ENCODE data around the gene CDIP1. TPM values are rescaled to one million over a fixed set of nuclear protein-coding genes. Genes with fewer than 3 reads are reported as not detected.

CDIP1 gene
- total and polyA plus RNA-seq, 9 of the 15 experiments (the other 6 are each of a cell fraction or from before 2014, with no cell fraction given), result 0.29 TPM; not detected in 8

GRCh38 chr16:4513086-4513860 lies 25.3 kb downstream of the CDIP1 start:
- Histone ChIP-seq H3K27ac (ENCODE audit: extremely low read depth, low read depth, low read length) (no peak overlapping the region), H3K36me3 (ENCODE audit: control insufficient read depth, insufficient read depth, low read length) (peaks cover 47% of the 10 kb centered on the region; the same call in 2 of the 3 replicates), H4K20me1 (replicated peaks; ENCODE audit: control insufficient read depth, insufficient read depth, low read length) (0 out of 2 replicates have a peak, but pooled peaks cover 3% of the 10 kb centered on the region), H3K79me2 (ENCODE audit: control insufficient read depth, insufficient read depth, low read length) (no peaks in the 10 kb centered on the region), H3K27me3 (ENCODE audit: control insufficient read depth in 2 of 2, insufficient read depth in 2 of 2, low read length in 2 of 2) (no peaks in the 10 kb centered on the region), H3K4me1 (replicated peaks in 1 of 2; ENCODE audit: control insufficient read depth in 2 of 2, insufficient read depth in 2 of 2, low read length in 2 of 2) (peaks cover 0 to 14% of the 10 kb centered on the region in 2 experiments; a peak in 2 of 5 replicates), H3K4me3 (no peak overlapping the region), H3K9ac (ENCODE audit: insufficient read depth in 1 of 2, low read depth in 2 of 2, low read length in 2 of 2) (peak overlapping the region in 1 of 2 experiments; percentile 57; a peak in 1 of 4 replicates), H2AFZ (ENCODE audit: low read depth, low read length) (no peak overlapping the region), H3K9me3 (replicated peaks; ENCODE audit: control insufficient read depth, insufficient read depth, low read depth, low read length) (no peaks in the 10 kb centered on the region), H3K4me2 (ENCODE audit: insufficient read depth, low read length) (no peak overlapping the region), H3K9me1 (ENCODE audit: control insufficient read depth, insufficient read depth, low read length) (no peaks in the 10 kb centered on the region)
- no peak for DNase-seq (ENCODE audit: extremely low read depth in 1 of 4, low spot score in 3 of 4)
- ChIA-PET POLR2A (interaction anchor here (0.6 kb wide), 1 partner anchor 9 kb away, joined by 4 read pairs; no protein-coding TSS in a partner anchor), CTCF (ENCODE audit: low intra/inter-chr PET ratio) (no interaction called here)
- FAIRE-seq, result no peak
- no peak for ATAC-seq
- TF ChIP-seq, protein P1, sequence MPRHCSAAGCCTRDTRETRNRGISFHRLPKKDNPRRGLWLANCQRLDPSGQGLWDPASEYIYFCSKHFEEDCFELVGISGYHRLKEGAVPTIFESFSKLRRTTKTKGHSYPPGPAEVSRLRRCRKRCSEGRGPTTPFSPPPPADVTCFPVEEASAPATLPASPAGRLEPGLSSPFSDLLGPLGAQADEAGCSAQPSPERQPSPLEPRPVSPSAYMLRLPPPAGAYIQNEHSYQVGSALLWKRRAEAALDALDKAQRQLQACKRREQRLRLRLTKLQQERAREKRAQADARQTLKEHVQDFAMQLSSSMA (CRISPR knock-in tag; IDR thresholded peaks at IDR 0.05), result no peak
- peak; percentile 48; the same call in 1 of the 2 replicates for TF ChIP-seq POLR2G (IDR thresholded peaks at IDR 0.05; ENCODE audit: low read depth, low read length)
- in situ Hi-C loops (cut with MboI), result loop anchor here (10.0 kb wide), 1 partner anchor 442 kb away; the partner anchor contains the start of gene SEC14L5
- intact Hi-C loops (cut with micrococcal nuclease), result no loop called here
- WGBS (ENCODE audit: insufficient coverage, low coverage, missing lambda C conversion rate), result 79% methylated on average over 10 of the region's 19 CpGs
- no TSS peak for BruUV-seq (replicated peaks)

- intact Hi-C loops (cut with micrococcal nuclease), result no loop called here
- FAIRE-seq, result no peak
- TF ChIP-seq FOXJ2 (tag; IDR thresholded peaks at IDR 0.05), result no peak
- TF ChIP-seq POLR2G (IDR thresholded peaks at IDR 0.05; ENCODE audit: low read depth, low read length), result 0 out of 2 replicates have a peak, but pooled peaks have one; percentile 15
- H3K9me1 ChIP-seq (ENCODE audit: control insufficient read depth, insufficient read depth, low read length), result no peaks in the 10 kb centered on the region
- peaks cover 0 to 14% of the 10 kb centered on the region in 2 experiments; a peak in 2 of 5 replicates for H3K4me1 ChIP-seq (replicated peaks in 1 of 2; ENCODE audit: control insufficient read depth in 2 of 2, insufficient read depth in 2 of 2, low read length in 2 of 2)
- H3K9me3 ChIP-seq (replicated peaks; ENCODE audit: control insufficient read depth, insufficient read depth, low read depth, low read length), result no peaks in the 10 kb centered on the region
- ChIA-PET POLR2A (interaction anchor here (0.6 to 1.1 kb wide), 2 partner anchors 40 to 63 kb away, joined by 3 read pairs; no protein-coding TSS in a partner anchor), CTCF (ENCODE audit: low intra/inter-chr PET ratio) (no interaction called here)
- ATAC-seq, result no peak
- no peak overlapping the region for H3K27ac ChIP-seq (ENCODE audit: extremely low read depth, low read depth, low read length)
- no peak overlapping the region for H2AFZ ChIP-seq (ENCODE audit: low read depth, low read length)
- BruUV-seq (replicated peaks), result no TSS peak
- 0 out of 2 replicates have a peak, but pooled peaks cover 3% of the 10 kb centered on the region for H4K20me1 ChIP-seq (replicated peaks; ENCODE audit: control insufficient read depth, insufficient read depth, low read length)
- H3K27me3 ChIP-seq (ENCODE audit: control insufficient read depth in 2 of 2, insufficient read depth in 2 of 2, low read length in 2 of 2), result no peaks in the 10 kb centered on the region
- DNase-seq (ENCODE audit: extremely low read depth in 1 of 4, low spot score in 3 of 4), result no peak
- peaks cover 55% of the 10 kb centered on the region; the same call in 2 of the 3 replicates for H3K36me3 ChIP-seq (ENCODE audit: control insufficient read depth, insufficient read depth, low read length)
- in situ Hi-C loops (cut with MboI), result loop anchor here (10.0 kb wide), 1 partner anchor 442 kb away; the partner anchor contains the start of gene SEC14L5
- no peak overlapping the region for H3K4me3 ChIP-seq
- 93% methylated on average over 10 of the region's 10 CpGs for WGBS (ENCODE audit: insufficient coverage, low coverage, missing lambda C conversion rate)
- no peaks in the 10 kb centered on the region for H3K79me2 ChIP-seq (ENCODE audit: control insufficient read depth, insufficient read depth, low read length)
- no peak overlapping the region for H3K4me2 ChIP-seq (ENCODE audit: insufficient read depth, low read length)
- no peak overlapping the region for H3K9ac ChIP-seq (ENCODE audit: insufficient read depth in 1 of 2, low read depth in 2 of 2, low read length in 2 of 2)
These were observed 26.1 kb downstream of the CDIP1 start for GRCh38 chr16:4512473-4512872.
